Colonic mucosa (tissue), 4 donors: Measurements from ENCODE around the gene RBM39. TPM values are rescaled to one million over a fixed set of nuclear protein-coding genes. Genes with fewer than 3 reads are reported as not detected.

ENCODE experiments used
- DNase-seq: peaks from one replicate; pipeline ENCODE4 v3.0.0-alpha.2; 2020
- H3K27ac ChIP-seq: fragments of 200-600 bp; one replicate; pipeline ENCODE4 v1.8.0; 2021
- H3K27me3 ChIP-seq: fragments of 200-600 bp; one replicate; pipeline ENCODE4 v1.8.0; 2021
- H3K36me3 ChIP-seq: fragments of 200-600 bp; one replicate; pipeline ENCODE4 v1.8.0; 2021
- H3K4me1 ChIP-seq: fragments of 200-600 bp; one replicate; pipeline ENCODE4 v1.8.0; 2021; ENCODE audit warnings: mild to moderate bottlenecking
- H3K4me3 ChIP-seq: fragments of 200-600 bp; one replicate; pipeline ENCODE4 v1.8.0; 2021
- H3K9ac ChIP-seq, 2 donors: one replicate each; pipeline ENCODE4 v1.7.0; 2013; ENCODE audit warnings: control low read depth in 2 of 2, low read depth in 2 of 2, low read length in 2 of 2
- H3K9me3 ChIP-seq: fragments of 200-600 bp; one replicate; pipeline ENCODE4 v1.8.0; 2021
- CTCF ChIP-seq: fragments of 200-600 bp; IDR thresholded peaks from one replicate; pipeline ENCODE4 v1.8.0; 2022; ENCODE audit warnings: antibody characterized with exemption, mild to moderate bottlenecking
- intact Hi-C: fragments of 100-400 bp; cut with DNase I; formaldehyde crosslinking; loops from one replicate; pipeline ENCODE4 v1.14.1; 2022
- total RNA-seq, 2 donors: library from RNA; stranded (reverse); fragmentation: NEBNext Ultra II Directional in 1 of 2; extraction: Animal tissue kit (Norgen Biotek cat#: 25700) in 1 of 2; gene quantifications; one replicate each; pipeline ENCODE4 v1.2.1, GENCODE V29; 2021
- donor health status: healthy.
- donor health status: DM: no; HTN: no; CAD: no.
- donor health status: DM: no; HTN: no; CAD: no.

Gene RBM39
- total RNA-seq, 2 donors from 2014 or later, result 228 to 248 TPM

GRCh38 chr20:35731862-35732643 is 10.0 kb downstream of the RBM39 start:
- H3K27ac ChIP-seq, result no peak overlapping the region
- no peaks in the 10 kb centered on the region for H3K27me3 ChIP-seq
- DNase-seq, result no peak
- no peak overlapping the region for H3K4me3 ChIP-seq
- H3K9me3 ChIP-seq, result no peaks in the 10 kb centered on the region
- H3K4me1 ChIP-seq, result no peaks in the 10 kb centered on the region
- TF ChIP-seq CTCF, result no peak
- peaks cover 54% of the 10 kb centered on the region for H3K36me3 ChIP-seq
- no peak overlapping the region for H3K9ac ChIP-seq
- intact Hi-C loops, result no loop called here

GRCh38 chr20:35731469-35731788 is 10.6 kb downstream of the RBM39 start:
- no peak for TF ChIP-seq CTCF
- no peaks in the 10 kb centered on the region for H3K9me3 ChIP-seq
- peaks cover 51% of the 10 kb centered on the region for H3K36me3 ChIP-seq
- DNase-seq, result no peak
- H3K9ac ChIP-seq, result no peak overlapping the region
- no peaks in the 10 kb centered on the region for H3K4me1 ChIP-seq
- intact Hi-C loops, result no loop called here
- H3K27ac ChIP-seq, result no peak overlapping the region
- no peak overlapping the region for H3K4me3 ChIP-seq
- no peaks in the 10 kb centered on the region for H3K27me3 ChIP-seq

- H3K27ac ChIP-seq, result no peak overlapping the region
- no peaks in the 10 kb centered on the region for H3K4me1 ChIP-seq
- intact Hi-C loops, result no loop called here
- peaks cover 45% of the 10 kb centered on the region for H3K36me3 ChIP-seq
- no peak for DNase-seq
- no peak overlapping the region for H3K9ac ChIP-seq
- H3K27me3 ChIP-seq, result no peaks in the 10 kb centered on the region
- no peak for TF ChIP-seq CTCF
- H3K9me3 ChIP-seq, result no peaks in the 10 kb centered on the region
- no peak overlapping the region for H3K4me3 ChIP-seq
Observed at GRCh38 chr20:35730583-35731468, 11.2 kb downstream of the RBM39 start.

- TF ChIP-seq CTCF, result no peak
- no peak for DNase-seq
- Histone ChIP-seq H3K36me3 (peaks cover 44% of the 10 kb centered on the region), H3K4me1 (no peaks in the 10 kb centered on the region), H3K27me3 (no peaks in the 10 kb centered on the region), H3K27ac (no peak overlapping the region), H3K4me3 (no peak overlapping the region), H3K9ac (no peak overlapping the region), H3K9me3 (no peaks in the 10 kb centered on the region)
- intact Hi-C loops, result no loop called here
Observed at GRCh38 chr20:35729836-35730582, 12.1 kb downstream of the RBM39 start.

- no peaks in the 10 kb centered on the region for H3K27me3 ChIP-seq
- no peaks in the 10 kb centered on the region for H3K9me3 ChIP-seq
- H3K4me3 ChIP-seq, result no peak overlapping the region
- intact Hi-C loops, result no loop called here
- H3K9ac ChIP-seq, result no peak overlapping the region
- H3K36me3 ChIP-seq, result peaks cover 48% of the 10 kb centered on the region
- no peaks in the 10 kb centered on the region for H3K4me1 ChIP-seq
- no peak overlapping the region for H3K27ac ChIP-seq
- no peak for DNase-seq
- no peak for TF ChIP-seq CTCF
Observed at GRCh38 chr20:35729283-35729807, 12.7 kb downstream of the RBM39 start.
